Measurements from ENCODE around the gene C2CD4C.
"Not testable (repeated sequence)": the region's sequence is repeated elsewhere in the genome, so short reads cannot be mapped to it uniquely, and the experiment has no call there.

Gene C2CD4C

GRCh38 chr19:413756-414420, 4.9 kb upstream of the C2CD4C start:
- DNase-seq: no peak

GRCh38 chr19:412356-413355, 3.7 kb upstream of the C2CD4C start:
- no peak for DNase-seq

- no peak for DNase-seq
These were observed 2.9 kb upstream of the C2CD4C start for GRCh38 chr19:411723-412355.

- not testable (repeated sequence) for DNase-seq
These were observed 2.3 kb upstream of the C2CD4C start for GRCh38 chr19:411121-411722.

GRCh38 chr19:410243-410781, 1.4 kb upstream of the C2CD4C start:
- no peak for DNase-seq

GRCh38 chr19:409516-410242, 732 bp upstream of the C2CD4C start:
- no peak for DNase-seq

- DNase-seq: no peak
These were observed 476 bp downstream of the C2CD4C start for GRCh38 chr19:408441-408901.

- no peak for DNase-seq
These were observed 1.2 kb downstream of the C2CD4C start for GRCh38 chr19:407511-408440.

- no peak for DNase-seq
These were observed 1.9 kb downstream of the C2CD4C start for GRCh38 chr19:406971-407510.

- no peak for DNase-seq
These were observed 2.7 kb downstream of the C2CD4C start for GRCh38 chr19:406135-406781.

GRCh38 chr19:405121-405965, 3.6 kb downstream of the C2CD4C start:
- no peak for DNase-seq

GRCh38 chr19:403221-404027, 5.5 kb downstream of the C2CD4C start:
- no peak for DNase-seq

- DNase-seq: no peak
These were observed 6.2 kb downstream of the C2CD4C start for GRCh38 chr19:402786-403185.

- DNase-seq: no peak
These were observed 7.0 kb downstream of the C2CD4C start for GRCh38 chr19:401866-402511.

GRCh38 chr19:400976-401865, 7.7 kb downstream of the C2CD4C start:
- no peak for DNase-seq

GRCh38 chr19:399370-399769, 9.6 kb downstream of the C2CD4C start:
- no peak for DNase-seq

GRCh38 chr19:398719-399118, 10.2 kb downstream of the C2CD4C start:
- DNase-seq: no peak

All from activated CD4-positive, alpha-beta T cell treated with anti-CD3 and anti-CD28 coated beads for 4 hours (primary cell).